CD1c-positive myeloid dendritic cell (primary cell): ENCODE data around the gene WWOX.
"Not testable (repeated sequence)": the region's sequence is repeated elsewhere in the genome, so short reads cannot be mapped to it uniquely, and the experiment has no call there.

Experiments used
- DNase-seq: peaks from one replicate; pipeline ENCODE4 v3.0.0-alpha.2; 2016; ENCODE audit errors: extremely low spot score

WWOX gene

DNA sequence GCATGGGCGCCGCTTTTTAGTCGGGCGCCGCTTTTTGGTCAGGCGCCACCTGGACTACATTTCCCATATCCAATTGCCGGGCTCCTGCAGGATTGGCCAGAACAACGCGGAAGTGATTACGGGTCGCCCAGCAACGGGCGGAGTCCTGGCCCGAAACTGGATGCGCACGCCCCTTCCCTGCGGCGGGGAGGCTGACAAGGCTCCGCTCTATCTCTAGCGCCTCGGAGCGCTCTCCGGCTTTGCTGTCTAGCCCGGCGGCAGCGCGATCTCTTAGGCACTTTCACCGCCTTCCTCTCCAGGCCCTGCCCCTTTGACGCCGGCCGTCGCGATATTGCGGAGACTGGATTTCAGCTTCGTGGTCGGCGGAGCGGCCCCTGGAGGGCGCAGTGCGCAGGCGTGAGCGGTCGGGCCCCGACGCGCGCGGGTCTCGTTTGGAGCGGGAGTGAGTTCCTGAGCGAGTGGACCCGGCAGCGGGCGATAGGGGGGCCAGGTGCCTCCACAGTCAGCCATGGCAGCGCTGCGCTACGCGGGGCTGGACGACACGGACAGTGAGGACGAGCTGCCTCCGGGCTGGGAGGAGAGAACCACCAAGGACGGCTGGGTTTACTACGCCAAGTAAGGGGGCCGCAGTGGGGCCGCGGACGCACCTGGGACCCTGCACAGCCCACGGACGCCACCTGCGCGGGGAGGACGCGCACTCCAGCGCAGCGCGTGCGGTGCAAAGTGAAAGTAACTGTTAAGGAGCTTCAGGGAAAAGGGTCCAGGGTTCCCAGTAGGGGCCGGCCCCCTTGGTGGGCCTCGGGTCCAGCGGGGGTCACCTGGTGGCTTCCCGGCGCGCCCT, at the start of gene WWOX:
TSS of gene WWOX (plus strand) at position 384 of the 841 bp plus-strand sequence.
- DNase-seq: peak; percentile 98

GRCh38 chr16:78050734-78051400, 48.6 kb upstream of the WWOX start:
- no peak for DNase-seq

DNA sequence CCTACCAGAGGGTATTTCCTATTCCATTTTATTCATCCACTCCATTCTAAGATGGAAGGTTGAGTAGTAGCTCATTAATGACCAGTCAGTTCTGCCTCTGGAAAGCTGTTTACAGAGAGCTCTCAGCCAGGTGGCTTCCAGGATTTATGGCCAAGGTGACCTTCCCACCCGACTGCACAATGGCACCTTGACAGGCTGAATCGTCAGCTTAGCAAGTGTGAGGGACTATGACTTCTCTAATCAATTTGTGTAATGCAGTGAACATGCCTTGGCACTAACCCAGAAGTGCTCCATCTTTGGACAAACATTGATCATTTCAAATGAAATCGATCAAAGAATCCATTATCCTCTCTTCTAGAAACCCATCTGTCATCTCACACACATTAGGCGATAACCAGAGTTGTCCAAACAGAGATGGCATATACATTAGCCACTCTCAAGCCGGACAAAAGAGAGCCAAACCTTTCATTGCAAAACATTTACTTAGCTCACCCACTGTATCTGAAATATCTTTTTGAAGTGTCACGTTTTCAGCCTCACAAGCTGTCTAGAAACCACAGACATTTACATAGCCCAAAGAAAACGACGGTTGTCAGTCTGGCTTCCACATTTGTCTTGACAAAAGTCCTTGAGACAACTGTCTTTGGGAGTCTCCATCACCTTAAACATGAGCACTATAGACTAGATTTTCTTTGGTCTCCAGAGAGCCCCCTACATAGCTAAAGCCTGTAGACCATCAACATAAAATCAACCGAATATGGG, 41.5 kb upstream of the WWOX start:
- DNase-seq: no peak

DNA sequence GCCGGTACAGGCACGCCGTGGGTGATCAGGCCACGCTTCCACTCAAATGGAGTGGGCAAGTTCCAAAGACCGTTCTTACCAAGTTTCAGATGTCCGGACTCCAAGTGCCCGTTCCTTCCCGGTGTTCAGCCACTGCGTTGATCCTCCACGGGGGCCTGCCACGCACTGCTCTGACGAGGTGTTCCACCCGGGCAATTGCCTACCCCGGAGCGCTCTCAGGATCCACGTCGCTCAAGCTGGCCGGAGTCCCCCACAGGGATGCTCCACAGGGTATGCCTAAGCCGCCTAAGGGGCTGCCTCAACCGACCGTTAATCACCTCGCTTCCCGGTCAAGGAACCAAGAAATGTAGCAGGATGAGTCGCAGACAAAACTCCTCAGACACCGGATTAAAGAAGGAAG, 39.6 kb upstream of the WWOX start:
- not testable (repeated sequence) for DNase-seq

DNA sequence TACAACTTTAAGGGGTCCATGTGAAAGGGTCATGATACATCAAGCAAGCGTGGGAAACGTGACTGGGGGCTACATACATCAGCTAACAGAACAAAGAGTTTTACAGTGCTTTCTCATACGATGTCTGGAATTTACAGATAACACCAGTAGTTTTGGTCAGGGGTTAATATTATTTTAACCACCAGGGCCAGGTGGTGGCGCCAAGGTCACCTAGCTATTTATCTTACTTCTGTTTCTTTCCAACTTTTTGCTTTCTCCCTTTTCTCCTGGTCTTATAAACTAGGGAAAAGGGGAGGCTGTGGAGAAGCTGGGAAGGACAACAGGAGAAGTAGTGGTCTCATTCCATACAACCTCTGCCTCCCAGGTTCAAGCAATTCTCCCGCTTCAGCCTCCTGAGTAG, 39.2 kb upstream of the WWOX start:
- DNase-seq: no peak

- no peak for DNase-seq
Measured at GRCh38 chr16:78060809-78061208, 38.6 kb upstream of the WWOX start.

DNA sequence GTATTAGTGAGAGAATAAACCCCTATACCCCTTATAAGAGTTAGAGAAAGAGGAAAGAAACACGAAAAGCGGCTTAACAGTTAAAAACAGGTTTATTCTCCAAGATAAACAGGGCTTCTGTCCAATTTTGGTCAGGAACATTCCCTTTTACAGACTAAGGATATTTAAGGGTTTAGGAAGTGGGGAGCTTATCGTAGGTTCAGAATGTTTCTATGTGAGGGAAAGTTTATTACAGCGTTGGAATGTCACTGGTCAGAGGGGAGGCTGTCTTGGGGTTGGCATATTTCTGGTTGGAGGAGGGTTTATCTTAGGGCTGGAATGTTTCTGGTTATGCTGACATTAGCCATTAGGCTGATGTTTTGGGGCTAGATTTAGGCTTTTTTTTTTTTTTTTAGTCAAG, 34.1 kb upstream of the WWOX start:
- DNase-seq: no peak

DNA sequence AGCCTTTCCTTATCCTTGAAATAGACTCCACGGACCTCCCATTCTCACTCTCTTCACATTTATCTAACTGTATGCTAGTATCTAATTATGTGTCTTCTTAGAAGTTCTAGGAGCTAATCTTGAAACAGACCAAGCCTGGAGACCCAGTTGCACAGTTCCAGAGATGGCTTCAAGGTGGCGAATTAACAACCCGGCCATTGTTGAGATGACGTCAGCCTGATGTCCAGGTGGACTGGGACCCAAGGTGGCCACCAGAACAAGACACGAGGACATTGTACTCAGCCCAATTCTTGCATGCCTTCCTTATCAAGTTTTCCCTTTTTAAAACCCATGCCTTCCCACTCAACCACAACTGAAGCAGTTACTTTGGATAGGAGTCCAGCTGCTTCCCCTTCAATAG, 29.5 kb upstream of the WWOX start:
- no peak for DNase-seq

GRCh38 chr16:78072275-78072674, 27.2 kb upstream of the WWOX start:
- no peak for DNase-seq

DNA sequence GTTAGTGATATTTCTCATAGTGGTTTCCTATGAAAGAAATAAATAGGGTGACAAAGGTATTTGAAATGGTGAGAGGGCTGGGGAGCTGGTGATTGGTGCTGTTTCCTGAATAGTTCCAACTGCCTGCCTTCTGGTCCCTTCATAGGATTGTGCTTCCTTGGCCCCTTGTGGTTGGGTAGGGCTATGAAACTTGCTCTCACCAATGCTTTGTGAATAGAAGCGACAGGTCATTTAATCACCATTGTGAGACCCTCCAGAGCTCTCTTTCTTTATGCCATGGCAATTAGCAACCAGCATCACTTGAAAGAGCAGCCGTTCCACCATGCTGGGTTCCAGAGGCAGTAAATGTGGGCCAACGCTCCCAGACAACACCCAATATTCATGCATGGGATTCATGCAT, 23.7 kb upstream of the WWOX start:
- DNase-seq: no peak

DNA sequence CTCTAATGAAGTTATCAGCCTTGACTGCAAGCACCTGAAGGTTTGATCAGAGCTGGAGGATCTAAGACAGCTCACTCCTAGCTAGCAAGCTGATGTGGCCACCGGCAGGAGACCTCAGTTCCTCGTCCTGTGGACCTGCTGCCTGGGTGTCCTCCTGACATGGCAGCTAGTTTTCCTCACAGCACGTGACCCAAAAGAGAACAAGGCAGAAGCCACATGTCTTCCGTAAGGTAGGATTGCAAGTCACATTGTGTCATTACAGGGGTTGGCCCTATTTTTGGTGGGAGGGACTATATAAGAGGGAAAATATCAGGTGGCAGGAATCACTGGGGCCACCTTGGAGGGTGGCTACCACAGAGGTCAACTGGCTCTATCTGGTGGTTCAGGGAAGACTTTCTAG, 18.1 kb upstream of the WWOX start:
- no peak for DNase-seq

DNA sequence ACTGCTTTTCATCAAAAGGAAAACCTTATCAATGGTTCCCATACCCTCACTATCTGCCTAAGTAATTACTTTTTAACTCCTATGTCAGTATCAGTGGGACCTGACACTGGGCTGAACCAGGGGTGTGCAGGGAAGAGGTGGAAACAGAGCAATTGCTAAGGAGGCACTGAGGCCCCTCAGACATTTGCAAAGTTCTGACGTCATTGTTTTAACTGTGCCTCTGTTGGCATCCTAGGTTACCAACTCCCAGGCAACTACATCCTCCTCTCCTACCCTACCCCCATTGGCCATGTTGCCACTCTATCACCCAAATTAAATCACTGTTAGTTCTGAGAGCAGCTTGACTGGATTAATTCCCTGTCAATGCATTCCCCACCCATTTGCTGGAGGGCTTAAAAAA, 8.0 kb upstream of the WWOX start:
- DNase-seq: no peak

GRCh38 chr16:78092758-78093157, 6.7 kb upstream of the WWOX start:
- no peak for DNase-seq

DNA sequence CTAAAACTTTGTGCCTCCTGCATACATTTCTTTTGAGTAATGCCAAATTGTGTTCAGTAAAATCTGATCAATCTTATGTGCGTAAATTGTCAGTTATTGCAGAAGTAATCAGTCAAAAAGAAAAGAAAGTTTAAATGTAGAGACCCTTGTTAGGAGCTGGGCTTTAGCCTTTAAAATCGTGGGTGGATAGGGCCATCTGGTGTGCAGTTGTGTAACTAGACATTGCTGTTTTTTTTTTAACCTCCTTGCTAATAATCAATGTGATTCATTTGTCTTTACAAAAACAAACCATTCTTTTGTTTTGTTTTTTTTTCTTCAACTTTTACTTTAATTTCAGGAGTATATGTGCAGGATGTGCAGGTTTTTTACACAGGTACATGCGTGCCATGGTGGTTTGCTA, 5.3 kb upstream of the WWOX start:
- DNase-seq: no peak

GRCh38 chr16:78094998-78095397, 4.5 kb upstream of the WWOX start:
- no peak for DNase-seq

DNA sequence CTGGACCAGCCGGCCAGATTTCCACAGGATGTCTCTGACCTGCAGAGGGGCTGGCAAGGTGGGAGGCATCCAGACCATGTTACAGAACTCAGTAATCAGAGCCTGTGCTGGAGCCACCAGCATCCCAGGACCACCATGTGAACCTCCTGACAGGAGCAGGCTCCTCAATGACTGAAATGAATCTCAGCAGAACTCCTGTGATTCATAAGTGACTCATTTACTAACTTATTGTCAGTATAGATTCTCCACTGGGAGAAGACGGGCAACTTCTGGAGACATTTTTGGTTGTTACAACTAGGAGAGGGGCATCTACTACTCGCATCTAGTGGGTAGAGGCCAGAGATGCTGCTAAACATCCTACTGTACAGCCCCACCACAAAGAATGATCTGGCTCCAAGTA, 3.1 kb upstream of the WWOX start:
- DNase-seq: no peak

DNA sequence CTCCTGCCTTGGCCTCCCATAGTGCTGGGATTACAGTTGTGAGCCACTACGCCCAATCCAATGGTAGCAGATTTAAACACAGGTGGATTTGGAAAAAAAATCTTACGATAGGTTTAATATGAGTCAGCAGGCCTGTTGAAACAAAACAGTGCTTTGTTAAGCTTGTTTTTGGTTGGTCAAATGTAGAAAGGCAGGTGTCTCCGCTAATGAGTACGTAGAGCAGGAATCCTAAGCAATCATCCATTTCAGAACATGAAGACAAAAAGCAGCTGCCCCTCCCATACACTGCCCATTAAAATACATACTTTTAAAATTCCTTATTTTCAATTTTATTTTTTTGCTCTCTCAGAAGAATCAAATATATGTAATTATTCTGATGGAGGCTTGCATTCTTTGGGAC, 1.9 kb upstream of the WWOX start:
- no peak for DNase-seq

DNA sequence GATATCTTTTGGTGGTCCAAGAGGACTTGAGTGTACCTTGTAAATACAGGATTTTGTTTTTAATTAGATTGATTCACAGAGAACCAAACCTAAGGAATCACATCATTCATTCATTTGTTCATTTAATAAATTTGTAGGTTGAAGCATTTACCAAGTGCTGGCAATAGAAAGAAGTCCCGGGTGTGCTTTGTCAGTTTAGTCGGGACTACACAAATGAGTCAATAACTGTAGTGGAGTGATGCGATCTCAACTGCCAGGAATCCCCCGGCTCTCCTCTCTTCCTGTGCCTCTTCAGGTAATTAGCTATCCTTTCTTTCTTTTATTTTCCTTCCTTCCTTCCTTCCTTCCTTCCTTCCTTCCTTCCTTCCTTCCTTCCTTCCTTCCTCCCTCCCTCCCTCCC, 1.4 kb upstream of the WWOX start:
- no peak for DNase-seq

DNA sequence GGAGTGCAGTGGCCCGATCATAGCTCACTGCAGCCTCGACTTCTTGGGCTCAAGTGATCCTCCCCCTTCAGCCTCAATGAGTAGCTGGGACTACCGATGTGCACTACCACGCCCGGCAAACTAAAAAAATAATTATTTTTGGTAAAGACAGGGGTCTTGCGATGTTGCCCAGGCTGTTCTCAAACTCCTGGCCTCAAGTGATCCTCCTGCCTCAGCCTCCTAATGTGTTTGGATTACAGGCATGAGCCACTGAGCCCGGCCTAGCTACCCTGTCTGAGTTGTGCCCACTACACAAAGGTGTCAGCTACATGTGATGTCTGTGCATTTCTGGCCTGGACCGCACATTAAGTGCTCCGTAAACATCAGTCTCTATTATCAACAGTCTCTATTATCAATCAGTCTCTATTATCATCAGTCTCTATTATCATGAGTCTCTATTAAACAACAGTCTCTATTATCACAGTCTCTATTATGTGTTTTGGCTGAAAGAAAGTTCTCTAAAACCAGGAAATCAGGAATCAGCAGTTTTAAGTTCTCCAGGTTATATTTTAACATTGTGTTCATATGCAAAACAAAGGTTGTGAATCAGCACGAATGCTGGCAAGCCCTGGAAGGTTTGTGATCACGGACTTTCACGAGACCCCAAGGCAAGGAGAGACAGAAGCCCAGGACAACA, 721 bp upstream of the WWOX start:
- no peak for DNase-seq

DNA sequence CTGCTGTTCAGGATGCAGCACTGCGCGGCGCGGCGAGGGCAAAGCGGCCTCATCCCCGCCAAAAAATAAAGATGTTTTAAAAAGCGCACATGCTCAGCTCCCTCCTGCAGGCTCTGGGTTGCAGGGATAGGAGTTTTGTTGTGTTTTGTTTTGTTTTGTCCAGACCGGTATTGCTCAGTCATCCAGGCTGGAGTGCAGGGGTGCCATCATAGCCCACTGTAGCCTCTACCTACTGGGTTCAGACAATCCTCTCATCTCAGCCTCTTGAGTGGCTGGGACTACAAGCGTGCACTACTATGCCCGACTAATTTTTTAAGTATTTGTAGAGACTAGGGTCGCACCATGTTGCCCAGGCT, 636 bp downstream of the WWOX start:
- DNase-seq: no peak

DNA sequence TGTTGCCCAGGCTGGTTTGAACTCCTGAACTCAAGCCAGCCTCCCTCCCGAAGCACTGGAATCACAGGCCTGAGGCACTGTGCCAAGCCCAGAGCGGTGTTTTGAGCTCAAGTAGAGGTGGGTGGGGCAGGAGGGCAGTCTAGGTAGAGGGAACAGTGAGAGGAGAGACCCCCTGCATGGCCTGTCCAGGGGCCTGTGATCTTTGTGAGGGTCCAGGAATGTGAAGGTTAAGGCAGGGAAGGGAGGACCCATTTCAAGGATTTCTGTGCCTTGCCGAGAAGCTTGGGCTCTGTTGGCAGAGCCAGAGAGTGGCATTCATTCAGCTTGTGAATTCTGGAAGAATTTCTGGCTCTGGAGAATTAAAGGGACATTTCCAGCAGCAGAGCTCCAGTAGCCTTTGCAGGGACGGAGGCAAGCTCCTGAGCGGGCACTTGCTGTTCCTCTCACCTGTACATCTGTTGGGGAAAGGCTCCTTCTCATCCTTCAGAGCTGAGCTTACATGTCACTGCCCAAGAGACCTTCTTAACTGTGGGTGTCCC, 2.7 kb downstream of the WWOX start:
- DNase-seq: no peak

DNA sequence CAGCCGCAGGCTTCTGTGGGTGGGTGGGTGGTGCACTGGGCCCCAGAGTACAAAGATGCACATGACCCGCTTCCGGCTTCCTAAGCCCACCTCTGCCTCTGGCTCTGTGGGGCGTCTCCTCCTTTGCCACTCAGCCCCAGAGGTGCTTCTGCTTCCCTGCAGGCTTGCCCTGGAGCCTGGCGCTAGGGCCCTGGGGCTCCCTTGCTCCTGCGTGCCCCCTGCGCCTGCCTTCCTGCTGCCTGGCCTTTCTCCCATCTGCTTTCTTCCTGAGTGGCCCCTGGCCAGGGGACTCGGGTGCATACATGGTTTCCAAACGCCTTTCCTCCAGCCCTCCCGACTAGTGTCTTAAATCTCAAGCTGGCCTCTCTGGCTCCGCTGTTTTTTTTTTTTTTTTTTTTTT, 3.4 kb downstream of the WWOX start:
- no peak for DNase-seq
